HG02943 (cell line): ENCODE measurements around the gene ZDHHC1.

ENCODE experiments used
- ATAC-seq: cut with Tn5 transposase; IDR thresholded peaks from one replicate; pipeline ENCODE4 v1.9.1; 2021; ENCODE audit warnings: mild to moderate bottlenecking, low read depth, moderate library complexity; ENCODE audit not compliant: unreplicated experiment

The ZDHHC1 gene, protein sequence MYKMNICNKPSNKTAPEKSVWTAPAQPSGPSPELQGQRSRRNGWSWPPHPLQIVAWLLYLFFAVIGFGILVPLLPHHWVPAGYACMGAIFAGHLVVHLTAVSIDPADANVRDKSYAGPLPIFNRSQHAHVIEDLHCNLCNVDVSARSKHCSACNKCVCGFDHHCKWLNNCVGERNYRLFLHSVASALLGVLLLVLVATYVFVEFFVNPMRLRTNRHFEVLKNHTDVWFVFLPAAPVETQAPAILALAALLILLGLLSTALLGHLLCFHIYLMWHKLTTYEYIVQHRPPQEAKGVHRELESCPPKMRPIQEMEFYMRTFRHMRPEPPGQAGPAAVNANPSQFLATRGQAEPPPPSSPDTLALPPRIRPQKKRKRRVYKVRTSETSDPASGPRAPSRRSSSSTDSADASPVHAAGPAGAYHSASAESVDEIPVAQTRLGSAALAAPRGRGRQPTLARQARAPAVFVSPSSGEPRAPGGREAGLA

DNA sequence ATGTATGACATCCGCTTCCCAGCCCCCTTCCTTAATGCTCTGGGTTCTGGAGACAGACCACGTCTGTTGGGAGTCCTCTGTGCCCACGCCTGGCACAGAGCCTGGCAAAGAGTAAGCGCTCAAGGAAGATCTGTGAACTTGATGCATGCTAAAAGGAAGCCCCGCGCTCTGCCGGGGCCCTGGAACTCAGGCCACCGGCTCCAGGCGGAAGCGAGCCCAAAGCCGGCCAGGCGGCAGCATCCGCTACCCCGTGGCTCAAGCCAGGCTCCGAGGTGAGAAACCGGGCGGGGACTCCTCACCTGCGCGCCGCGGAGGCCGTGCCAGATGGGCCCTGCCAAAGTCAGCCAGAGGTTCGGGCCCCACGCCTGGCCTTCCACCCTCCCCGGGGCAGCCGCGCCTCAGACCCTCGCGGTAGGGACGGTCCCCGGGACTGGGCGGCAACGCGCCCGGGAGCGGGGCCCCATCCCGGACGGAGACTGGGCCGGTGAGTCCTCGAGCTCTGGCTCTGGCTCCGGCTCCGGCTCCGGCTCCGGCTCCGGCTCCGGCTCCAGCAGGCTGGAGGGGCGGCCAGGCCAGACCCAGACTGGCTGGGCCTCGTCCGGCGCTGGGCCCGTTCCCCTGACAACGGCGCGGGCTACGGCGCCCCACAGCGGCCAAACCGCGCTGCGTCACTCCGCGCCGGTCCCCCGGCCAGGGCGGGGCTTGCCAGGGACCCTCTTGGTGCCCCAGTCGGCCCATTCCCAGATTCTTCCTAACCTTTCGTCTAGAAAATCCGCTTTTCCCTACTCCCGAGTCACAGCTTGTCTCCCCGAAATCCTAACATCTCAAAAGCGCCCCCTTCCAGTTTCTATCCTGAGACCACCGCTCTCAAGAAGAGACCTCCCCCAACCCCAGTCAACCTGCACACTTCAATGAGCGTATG lies at the start of gene ZDHHC1:
ZDHHC1 (minus strand) TSS at position 606 of the 922 bp plus-strand sequence. CDS start 8,702 bp downstream, outside the sequence.
- ATAC-seq, result no peak

DNA sequence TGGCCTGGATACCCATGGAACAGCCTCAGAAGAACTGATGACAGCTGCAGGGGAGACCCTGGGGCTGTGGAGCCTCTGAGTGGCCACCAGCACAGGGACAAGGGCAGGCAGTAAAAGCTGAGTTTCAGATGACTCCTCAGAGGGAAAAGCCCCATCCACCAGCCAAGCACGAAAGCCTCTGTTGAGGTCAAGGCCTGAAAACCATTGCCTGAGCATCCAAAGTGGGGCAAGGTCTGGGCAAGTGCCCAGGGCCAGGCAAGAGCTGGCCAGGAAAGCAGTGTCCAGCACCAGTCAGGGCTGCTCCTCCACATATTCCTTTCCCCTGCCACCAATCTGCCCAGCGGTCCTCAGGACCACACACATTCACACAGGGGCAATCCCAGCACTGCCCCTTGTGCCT lies 48.3 kb upstream of the ZDHHC1 start:
- no peak for ATAC-seq

DNA sequence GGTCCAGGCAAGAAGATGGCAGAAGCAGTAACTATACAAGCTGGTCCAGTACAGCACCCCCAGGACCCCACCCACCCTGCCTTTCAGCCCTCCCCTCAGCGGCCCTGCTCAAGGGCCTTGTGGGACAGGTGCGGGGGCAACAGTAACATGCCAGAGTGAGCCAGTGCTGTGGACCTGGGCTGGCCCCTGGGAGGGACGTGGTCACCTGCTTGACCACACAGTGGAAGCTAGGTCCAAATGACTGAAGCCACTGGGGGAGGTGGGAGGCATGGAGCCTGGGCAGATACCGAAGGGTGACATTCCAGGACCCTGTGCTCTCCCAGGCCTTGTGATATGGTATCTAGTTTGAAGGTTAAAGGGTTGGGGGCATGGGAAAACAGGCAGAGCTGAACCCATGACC lies 47.4 kb upstream of the ZDHHC1 start:
- no peak for ATAC-seq

DNA sequence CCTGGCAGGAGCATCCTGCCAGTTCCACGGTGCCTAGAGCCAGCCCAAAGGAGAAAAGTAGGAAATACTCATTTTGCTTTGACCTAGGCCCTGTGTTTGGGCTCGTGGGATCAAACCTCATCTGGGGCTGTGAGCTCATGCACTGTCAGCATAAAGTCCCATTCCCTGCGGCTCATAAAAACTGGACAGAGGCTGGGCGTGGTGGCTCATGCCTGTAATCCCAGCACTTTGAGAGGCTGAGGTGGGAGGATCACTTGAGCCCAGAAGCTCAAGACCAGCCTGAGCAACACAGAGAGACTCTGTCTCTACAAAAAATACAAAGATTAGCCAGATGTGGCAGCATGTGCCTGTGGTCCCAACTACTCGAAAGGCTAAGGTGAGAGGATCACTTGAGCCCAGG lies 46.8 kb upstream of the ZDHHC1 start:
- no peak for ATAC-seq

DNA sequence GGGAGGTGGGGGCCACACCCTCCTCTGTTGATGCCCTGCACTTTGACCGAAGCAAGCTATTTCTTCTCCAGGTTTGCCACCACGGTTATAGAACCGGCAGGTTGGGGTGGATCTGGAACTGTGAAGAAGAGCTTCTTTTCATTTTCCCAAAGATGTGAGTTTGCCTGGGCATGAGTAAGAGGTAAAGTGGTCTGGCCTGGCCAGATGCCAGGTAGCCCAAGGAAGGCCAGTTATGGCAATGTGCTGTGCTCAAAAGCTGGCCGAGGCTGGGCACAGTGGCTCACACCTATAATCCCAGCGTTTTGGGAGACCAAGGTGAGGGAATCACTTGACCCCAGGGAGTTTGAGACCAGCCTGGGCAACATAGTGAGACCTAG lies 46.0 kb upstream of the ZDHHC1 start:
- no peak for ATAC-seq

DNA sequence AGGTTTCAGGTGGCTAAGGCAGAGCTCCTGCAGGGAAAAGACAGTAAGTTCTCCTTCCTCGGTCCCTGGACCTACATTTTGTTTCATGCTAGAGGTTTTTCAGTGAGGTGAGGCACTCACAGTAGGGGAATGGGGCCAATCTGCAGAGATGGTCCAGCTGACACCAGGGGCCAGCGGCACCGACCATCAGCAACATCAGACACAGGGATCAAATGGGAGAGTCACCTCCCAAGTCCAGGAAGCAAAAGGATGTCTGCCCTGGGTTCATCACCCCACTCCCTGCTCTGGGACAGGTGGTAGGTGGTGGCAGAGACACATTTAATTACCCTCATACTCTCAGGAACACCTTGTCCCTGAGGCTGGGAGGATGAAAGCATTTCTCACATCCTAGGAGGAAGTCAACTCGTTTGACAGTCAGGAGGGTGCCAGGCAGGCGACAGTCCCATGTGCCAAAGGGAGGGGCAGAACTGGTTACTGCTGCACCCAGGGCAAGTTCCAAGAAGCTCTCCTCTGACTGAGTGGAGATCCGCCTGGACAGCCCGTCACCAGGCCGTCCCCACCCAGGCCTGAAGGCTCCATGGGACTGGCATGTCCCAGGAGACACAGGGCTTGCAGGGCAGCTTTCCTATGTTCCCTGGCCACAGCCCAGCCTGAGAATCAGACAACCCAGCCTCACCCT lies 45.5 kb upstream of the ZDHHC1 start:
- ATAC-seq, result no peak

DNA sequence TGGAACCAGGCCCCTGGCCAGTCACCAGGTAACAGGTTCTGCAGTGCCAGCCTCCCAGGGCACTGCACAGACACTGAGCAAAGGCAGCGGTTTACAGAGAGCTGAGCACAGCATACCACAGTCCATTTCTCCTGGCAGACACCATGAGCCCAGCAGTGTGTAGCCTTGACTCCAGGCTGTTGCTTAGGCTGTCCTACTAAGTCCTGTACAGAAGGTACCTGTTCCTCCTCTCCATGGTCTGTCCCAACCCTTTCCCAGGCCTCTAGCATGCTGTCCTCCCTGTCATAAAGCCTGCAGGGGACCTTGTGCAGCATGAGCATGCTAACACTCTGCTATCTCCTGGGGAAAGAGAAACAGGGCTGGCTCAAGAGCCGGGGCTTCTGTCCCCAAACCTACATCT lies 44.7 kb upstream of the ZDHHC1 start:
- no peak for ATAC-seq

DNA sequence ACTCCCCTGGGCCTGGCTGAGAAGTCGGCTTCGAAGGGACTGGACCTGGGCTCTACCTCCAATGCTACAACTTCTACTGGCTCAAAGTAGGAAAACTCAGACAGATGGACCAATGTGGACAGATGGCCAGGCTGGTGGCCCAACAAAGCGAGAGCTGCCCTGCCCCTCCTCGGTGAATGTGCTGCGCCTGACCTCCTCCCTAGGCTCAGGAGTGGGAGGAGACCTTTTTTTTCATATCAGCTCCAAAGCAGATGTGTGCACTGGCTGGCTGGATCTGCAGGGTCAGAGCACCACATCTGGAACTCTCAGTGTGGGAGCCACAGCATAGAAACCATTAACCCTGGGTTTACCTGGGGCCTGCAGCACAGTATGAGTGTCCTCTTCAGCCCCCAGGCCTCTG lies 43.9 kb upstream of the ZDHHC1 start:
- ATAC-seq, result no peak

DNA sequence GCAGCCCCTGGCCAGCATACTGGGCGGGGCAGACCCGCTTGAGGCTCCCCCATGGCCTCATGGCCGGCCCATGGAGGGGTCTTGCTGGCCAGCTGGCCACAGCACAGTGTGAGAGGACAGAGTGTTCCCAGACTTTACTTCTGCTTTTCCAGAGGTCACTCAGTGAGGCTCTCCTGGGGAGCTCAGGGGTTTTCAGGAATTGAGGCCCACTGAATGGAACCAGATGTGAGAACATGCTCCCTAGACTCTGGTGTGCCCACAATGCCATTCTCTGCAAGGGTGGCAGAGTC lies 43.5 kb upstream of the ZDHHC1 start:
- no peak for ATAC-seq

DNA sequence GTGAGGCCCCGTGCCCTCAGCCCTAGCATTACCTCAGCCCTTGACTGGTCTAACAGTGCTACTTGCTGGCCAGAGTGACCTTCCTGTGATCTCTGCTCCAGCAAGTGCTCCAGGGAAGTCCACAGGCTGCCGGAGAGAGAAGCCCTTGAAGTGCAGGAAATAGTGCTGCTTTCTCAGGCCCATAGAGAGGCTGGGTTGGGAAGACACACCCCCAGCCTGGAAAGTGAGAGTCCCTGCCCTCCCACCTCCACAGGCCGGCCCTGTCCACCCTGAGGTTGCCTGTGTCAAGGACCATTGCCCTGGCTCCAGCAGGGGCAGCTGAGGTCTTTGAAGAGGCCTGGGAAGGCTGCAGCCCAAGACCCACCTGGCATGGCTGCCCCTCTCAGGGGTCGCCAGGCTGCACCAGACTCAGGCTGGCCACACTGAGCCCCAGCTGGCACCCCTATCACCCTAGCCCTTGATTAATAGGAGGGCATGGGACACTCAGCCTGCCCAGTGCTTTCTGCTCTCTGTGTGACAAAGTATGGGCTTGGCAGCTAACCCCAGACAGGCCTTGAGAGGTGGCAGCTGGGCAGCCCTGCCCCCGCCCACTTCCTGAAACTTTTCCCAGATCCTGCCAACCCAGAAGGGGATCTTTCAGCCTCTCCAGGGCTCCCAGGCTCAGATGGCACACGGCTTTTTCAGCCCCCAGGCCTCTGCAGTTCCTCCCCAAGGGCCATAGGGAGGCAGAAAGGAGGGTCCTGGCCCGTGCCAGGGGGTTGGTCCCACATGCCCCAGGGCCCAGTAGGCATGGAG lies 43.0 kb upstream of the ZDHHC1 start:
- no peak for ATAC-seq

DNA sequence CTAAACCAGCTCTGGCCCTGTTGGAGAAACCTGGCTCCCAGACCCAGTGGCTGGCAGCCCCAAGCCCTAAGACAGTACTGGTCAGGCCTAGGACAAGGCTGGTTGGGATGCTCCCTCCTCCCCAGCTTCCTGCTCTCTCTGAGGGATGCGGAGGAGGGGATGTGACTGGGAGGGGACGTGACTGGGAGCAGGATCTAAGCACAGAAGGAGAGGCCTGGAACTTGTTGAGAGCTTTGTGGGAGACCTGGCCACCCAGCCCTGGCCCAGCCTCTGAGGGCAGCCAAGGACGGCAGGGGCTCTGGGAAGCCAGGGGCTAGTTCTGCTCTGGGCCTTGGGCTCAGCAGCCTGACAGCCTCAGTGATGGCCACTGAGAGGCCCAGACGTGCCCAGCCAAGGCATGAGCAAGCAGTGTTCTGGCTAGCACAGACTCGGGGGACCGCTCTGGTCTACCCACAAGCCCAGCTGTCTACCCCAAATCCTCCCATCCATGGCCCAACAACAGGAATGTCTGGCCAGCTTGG lies 41.9 kb upstream of the ZDHHC1 start:
- ATAC-seq, result no peak

DNA sequence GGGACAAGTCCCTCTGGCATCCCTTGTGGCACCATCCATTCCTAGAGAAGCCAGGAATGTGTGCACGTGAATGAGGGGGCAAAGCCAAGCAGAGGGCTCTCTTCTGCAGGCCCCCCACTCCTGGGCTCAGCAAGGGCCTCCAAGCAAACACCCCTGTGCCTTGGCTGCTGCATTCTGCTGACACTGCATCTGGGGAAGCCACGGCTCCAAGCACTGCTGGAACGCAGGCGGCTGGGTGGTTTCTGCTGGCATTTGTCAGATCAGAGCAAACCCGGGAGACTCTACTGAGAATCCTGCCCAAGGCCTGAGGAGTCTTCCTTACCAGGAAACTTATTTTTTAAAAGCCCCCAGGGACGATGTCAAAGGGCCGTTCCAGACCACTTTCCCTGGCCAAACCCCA lies 41.3 kb upstream of the ZDHHC1 start:
- ATAC-seq, result no peak

DNA sequence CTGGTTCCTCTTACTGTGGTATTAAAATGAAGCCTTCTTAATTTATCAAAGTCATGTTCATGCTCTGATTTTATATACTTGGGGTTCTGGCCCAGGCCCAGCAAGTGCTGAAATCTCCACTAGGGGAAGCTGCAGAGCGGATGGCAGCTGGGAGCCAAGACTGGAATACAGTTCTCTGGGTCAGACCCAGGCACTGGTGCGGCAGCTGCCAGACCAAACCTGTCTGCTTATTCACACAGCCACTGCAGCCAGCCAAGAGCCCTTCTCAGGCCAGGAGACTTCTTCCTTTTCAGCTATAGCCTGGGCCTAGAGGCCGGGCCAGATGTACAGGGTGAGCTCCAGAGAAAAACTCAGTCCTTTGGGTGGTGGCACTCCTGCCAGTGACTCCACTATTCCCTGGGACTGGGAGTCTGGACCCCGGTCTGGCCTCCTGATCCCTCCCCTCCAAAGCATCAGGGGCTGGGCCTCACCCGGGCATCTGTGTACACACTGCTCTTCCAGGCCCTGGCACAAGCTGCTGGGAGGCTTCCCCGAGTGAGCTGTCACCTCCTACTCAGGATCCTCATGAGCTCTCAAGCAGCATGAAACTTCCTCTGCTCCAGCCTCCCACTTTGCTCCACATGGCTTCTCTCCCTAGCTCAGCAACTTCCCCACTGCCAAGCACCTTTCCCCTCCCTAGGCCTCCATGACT lies 40.3 kb upstream of the ZDHHC1 start:
- no peak for ATAC-seq

DNA sequence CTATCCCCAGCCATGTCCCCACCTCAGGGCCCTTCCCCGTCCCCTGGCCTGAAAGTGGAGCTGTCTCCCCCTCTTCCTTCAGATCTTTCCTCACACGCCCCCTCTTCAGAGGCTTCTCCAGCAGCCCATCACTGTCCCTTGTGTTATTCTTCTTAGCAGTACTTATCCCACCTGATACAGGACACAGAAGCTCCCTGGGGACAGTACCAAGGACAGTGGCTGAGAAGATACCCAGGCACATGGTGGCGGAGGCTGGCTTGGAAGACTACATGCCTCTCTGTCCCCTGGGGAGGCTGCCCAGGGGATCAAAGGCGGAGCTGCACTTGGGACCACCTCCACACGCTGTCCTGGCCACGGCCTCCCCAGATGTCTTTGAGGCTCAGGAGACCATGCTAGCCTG lies 38.6 kb upstream of the ZDHHC1 start:
- no peak for ATAC-seq

DNA sequence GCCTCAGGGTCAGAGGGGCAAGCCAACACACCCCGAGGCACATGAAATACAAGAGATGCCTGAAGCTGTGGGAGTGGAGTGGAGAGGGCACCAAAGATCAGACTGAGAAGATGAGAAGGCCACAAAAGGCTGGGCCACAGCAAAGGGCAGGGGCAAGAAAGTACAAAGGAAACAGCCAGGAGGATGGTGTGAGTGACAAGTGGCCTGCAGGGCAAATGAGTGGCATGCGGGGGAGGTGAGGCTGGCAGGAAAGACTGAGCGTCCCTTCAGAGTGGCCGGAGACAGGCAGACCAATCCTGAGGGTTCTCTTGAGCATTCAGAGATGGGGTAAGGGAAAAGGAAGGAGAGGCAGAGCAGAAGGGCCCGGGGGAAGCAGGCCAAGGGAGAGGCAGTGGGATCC lies 37.8 kb upstream of the ZDHHC1 start:
- ATAC-seq, result no peak

DNA sequence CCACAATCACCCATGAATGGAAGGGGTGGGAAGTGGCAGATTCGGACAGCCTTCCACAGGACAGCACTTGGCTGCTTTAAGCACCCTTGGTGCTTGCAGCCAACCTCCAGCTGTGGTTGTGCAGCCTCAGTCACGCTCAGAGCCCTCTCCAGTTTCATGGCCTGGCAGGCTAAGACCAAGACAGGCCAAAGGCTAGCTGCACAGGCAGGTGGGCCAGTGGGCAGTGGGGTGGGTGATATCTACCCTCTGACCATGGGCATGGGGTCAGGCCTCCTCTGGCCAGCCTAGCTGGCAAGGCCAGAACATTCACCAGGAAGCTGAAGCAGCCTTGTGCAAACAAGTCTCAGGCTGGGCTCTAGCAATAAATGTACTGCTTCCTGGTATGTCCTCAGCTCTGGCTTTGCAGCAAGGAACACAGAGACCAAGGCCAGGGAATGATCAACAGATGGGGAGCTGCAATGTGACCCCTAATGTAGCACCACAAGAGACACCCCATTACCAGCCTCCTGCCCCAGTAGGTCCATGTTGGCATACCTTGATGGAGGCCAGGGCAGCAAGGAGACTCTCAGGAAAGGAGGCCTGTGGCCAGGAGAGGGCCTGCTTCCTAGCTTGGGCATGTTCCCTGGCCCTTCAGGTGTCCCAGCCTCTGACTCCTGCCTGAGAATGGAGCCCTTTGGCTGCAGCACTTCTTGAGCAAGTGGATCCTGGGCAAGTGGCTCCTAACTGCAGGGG lies 35.6 kb upstream of the ZDHHC1 start:
- ATAC-seq, result no peak

DNA sequence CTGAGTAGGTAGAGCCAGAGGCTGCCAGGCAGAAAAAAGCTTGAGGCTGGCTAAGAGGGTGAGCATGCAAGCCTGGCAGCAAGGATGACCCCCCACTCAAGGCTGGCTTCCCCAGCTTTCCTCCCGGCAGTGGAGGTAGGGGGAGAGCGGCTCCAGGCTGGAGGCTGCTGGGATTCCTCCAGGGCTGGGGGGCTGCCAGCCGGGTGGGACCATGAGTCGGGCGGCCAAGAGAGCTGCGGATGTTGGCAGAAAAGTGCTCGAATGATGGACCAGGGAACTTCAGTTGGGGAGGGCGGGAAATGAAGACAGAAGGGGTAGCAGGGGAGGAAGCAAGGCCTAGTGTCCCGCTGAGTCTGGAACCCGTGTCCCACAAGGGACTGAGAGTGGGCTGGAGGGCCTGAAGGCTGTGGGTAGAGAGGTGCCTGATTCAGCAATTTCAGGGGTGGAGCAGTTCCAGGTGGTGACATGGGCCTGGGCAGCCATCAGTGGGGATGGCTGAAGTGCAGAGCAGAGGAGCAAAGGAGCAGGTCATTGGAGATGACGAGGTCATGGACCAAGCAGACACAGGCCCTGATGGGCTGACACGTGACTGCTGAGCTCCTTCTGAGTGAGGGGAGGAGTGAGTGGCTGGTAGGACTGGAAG lies 34.9 kb upstream of the ZDHHC1 start:
- ATAC-seq, result no peak

DNA sequence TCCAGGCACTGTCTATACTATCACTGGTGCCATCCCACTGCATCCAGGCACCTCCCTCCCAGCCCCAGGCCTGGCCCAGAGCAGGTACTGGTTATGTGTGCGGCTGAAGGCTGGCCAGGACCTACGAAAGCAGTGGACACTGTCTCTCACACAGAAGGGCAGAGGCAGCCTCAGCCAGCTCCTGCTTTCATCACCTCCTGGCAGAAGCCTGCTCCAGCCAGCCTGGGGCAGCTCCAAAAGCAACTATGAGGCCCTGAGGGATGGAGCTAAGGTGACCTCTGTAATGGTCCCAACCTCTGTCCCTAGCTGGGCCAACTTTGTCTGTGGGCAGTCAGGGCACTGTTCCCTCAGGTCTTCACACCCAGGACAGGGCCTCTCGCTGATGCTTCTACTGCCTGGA lies 33.5 kb upstream of the ZDHHC1 start:
- no peak for ATAC-seq
